HUES64 (cell line): Measurements from ENCODE around the gene SEC22A.
A peak's percentile ranks its signal among the peaks of the same experiment; 100 is the strongest.
"Not testable (repeated sequence)": the region's sequence is repeated elsewhere in the genome, so short reads cannot be mapped to it uniquely, and the experiment has no call there.

Experiments used
- H3K27ac ChIP-seq: 2 replicates; pipeline ENCODE4 v1.7.0; 2013; ENCODE audit warnings: low read depth, low read length, inconsistent platforms
- H3K27me3 ChIP-seq: 2 replicates; pipeline ENCODE4 v1.6.1; 2013; ENCODE audit warnings: mild to moderate bottlenecking, low read length; ENCODE audit not compliant: insufficient read depth
- H3K36me3 ChIP-seq: 2 replicates; pipeline ENCODE4 v1.6.1; 2013; ENCODE audit warnings: mild to moderate bottlenecking, low read length; ENCODE audit not compliant: insufficient read depth
- H3K4me1 ChIP-seq: 2 replicates; pipeline ENCODE4 v1.6.1; 2013; ENCODE audit warnings: mild to moderate bottlenecking, low read length, moderate library complexity; ENCODE audit not compliant: insufficient read depth
- H3K4me3 ChIP-seq: 2 replicates; pipeline ENCODE4 v1.5.1; 2013; ENCODE audit warnings: mild to moderate bottlenecking, low read length, moderate library complexity
- H3K9ac ChIP-seq: 2 replicates; pipeline ENCODE4 v1.6.1; 2013; ENCODE audit warnings: mild to moderate bottlenecking, low read depth, low read length
- H3K9me3 ChIP-seq: 2 replicates; pipeline ENCODE4 v1.6.1; 2013; ENCODE audit warnings: low read depth, low read length; ENCODE audit not compliant: insufficient read depth
- WGBS: fragments of 150-250, 120-280 bp; methylation state at CpG from one replicate; pipeline ENCODE4 v1.1.7; 2013; ENCODE audit warnings: missing lambda C conversion rate; 5-methylcytosine and 5-hydroxymethylcytosine counted together

Gene SEC22A

GRCh38 chr3:123186695-123187094 is 15.0 kb upstream of the SEC22A start:
- H3K4me3 ChIP-seq, result no peak overlapping the region
- no peak overlapping the region for H3K9ac ChIP-seq
- H3K36me3 ChIP-seq, result no peaks in the 10 kb centered on the region
- H3K4me1 ChIP-seq, result no peaks in the 10 kb centered on the region
- H3K9me3 ChIP-seq, result no peaks in the 10 kb centered on the region
- H3K27me3 ChIP-seq, result no peaks in the 10 kb centered on the region
- no peak overlapping the region for H3K27ac ChIP-seq
- WGBS, result 95% methylated on average over 2 of the region's 2 CpGs

- WGBS, result 96% methylated on average over 3 of the region's 6 CpGs
- Histone ChIP-seq H3K27me3 (no peaks in the 10 kb centered on the region), H3K9me3 (no peaks in the 10 kb centered on the region), H3K9ac (no peak overlapping the region), H3K27ac (no peak overlapping the region), H3K36me3 (no peaks in the 10 kb centered on the region), H3K4me3 (no peak overlapping the region), H3K4me1 (no peaks in the 10 kb centered on the region)
These were observed 13.7 kb upstream of the SEC22A start for GRCh38 chr3:123188058-123188457.

GRCh38 chr3:123193448-123194101 is 8.2 kb upstream of the SEC22A start:
- no peak overlapping the region for H3K4me3 ChIP-seq
- H3K27me3 ChIP-seq, result no peaks in the 10 kb centered on the region
- no peak overlapping the region for H3K9ac ChIP-seq
- H3K36me3 ChIP-seq, result no peaks in the 10 kb centered on the region
- H3K27ac ChIP-seq, result no peak overlapping the region
- 96% methylated on average over 4 of the region's 5 CpGs for WGBS
- H3K9me3 ChIP-seq, result no peaks in the 10 kb centered on the region
- H3K4me1 ChIP-seq, result peaks cover 21% of the 10 kb centered on the region

GRCh38 chr3:123194552-123194951 is 7.2 kb upstream of the SEC22A start:
- H3K36me3 ChIP-seq, result no peaks in the 10 kb centered on the region
- no peaks in the 10 kb centered on the region for H3K27me3 ChIP-seq
- no peak overlapping the region for H3K4me3 ChIP-seq
- peaks cover 21% of the 10 kb centered on the region for H3K4me1 ChIP-seq
- H3K27ac ChIP-seq, result no peak overlapping the region
- WGBS, result 8% methylated on average over 10 of the region's 10 CpGs
- H3K9ac ChIP-seq, result no peak overlapping the region
- H3K9me3 ChIP-seq, result no peaks in the 10 kb centered on the region

- Histone ChIP-seq H3K4me1 (peaks cover 31% of the 10 kb centered on the region), H3K27ac (no peak overlapping the region), H3K9me3 (no peaks in the 10 kb centered on the region), H3K27me3 (no peaks in the 10 kb centered on the region), H3K9ac (no peak overlapping the region), H3K4me3 (no peak overlapping the region), H3K36me3 (no peaks in the 10 kb centered on the region)
- no CpG with 5 or more reads among the region's 1 CpG for WGBS
These were observed 3.4 kb upstream of the SEC22A start for GRCh38 chr3:123198372-123198771.

GRCh38 chr3:123201223-123201556 is 553 bp upstream of the SEC22A start:
- Histone ChIP-seq H3K27ac (peak overlapping the region; percentile 39; the same call in 1 of the 2 replicates), H3K36me3 (no peaks in the 10 kb centered on the region), H3K9ac (peak overlapping the region; percentile 56; the same call in 1 of the 2 replicates), H3K27me3 (no peaks in the 10 kb centered on the region), H3K4me1 (peaks cover 11% of the 10 kb centered on the region), H3K9me3 (no peaks in the 10 kb centered on the region), H3K4me3 (peak overlapping the region; percentile 77)
- WGBS, result 14% methylated on average over 6 of the region's 6 CpGs

- no peaks in the 10 kb centered on the region for H3K36me3 ChIP-seq
- 3% methylated on average over 7 of the region's 7 CpGs for WGBS
- H3K27ac ChIP-seq, result peak overlapping the region; percentile 67; the same call in 1 of the 2 replicates
These were observed 708 bp downstream of the SEC22A start for GRCh38 chr3:123202451-123202850.

GRCh38 chr3:123218990-123219389 is 17.2 kb downstream of the SEC22A start:
- H3K9me3 ChIP-seq, result no peaks in the 10 kb centered on the region
- no peak overlapping the region for H3K27ac ChIP-seq
- H3K4me3 ChIP-seq, result no peak overlapping the region
- WGBS, result 90% methylated on average over 1 of the region's 1 CpG
- no peaks in the 10 kb centered on the region for H3K27me3 ChIP-seq
- peaks cover 4% of the 10 kb centered on the region; the same call in 1 of the 2 replicates for H3K36me3 ChIP-seq
- no peaks in the 10 kb centered on the region for H3K4me1 ChIP-seq
- no peak overlapping the region for H3K9ac ChIP-seq

More at GRCh38 chr3:123202451-123202850, 708 bp downstream of the SEC22A start:
- H3K4me1 ChIP-seq, result peaks cover 11% of the 10 kb centered on the region
- no peaks in the 10 kb centered on the region for H3K9me3 ChIP-seq
- H3K9ac ChIP-seq, result peak overlapping the region; percentile 79
- peak overlapping the region; percentile 77 for H3K4me3 ChIP-seq
- no peaks in the 10 kb centered on the region for H3K27me3 ChIP-seq

- H3K27ac ChIP-seq, H3K27me3 ChIP-seq, H3K4me1 ChIP-seq, H3K4me3 ChIP-seq, H3K9ac ChIP-seq, H3K9me3 ChIP-seq, H3K36me3 ChIP-seq: not testable (repeated sequence)
- no CpG with 5 or more reads among the region's 4 CpGs for WGBS
These were observed 19.6 kb downstream of the SEC22A start for GRCh38 chr3:123221369-123221768.

GRCh38 chr3:123225016-123225415 is 23.3 kb downstream of the SEC22A start:
- Histone ChIP-seq H3K36me3 (peaks cover 17% of the 10 kb centered on the region), H3K4me3 (no peak overlapping the region), H3K9me3 (peaks cover 16% of the 10 kb centered on the region), H3K27me3 (no peaks in the 10 kb centered on the region), H3K9ac (no peak overlapping the region), H3K27ac (no peak overlapping the region), H3K4me1 (no peaks in the 10 kb centered on the region)
- 94% methylated on average over 3 of the region's 3 CpGs for WGBS

GRCh38 chr3:123226549-123226948 is 24.8 kb downstream of the SEC22A start:
- Histone ChIP-seq H3K36me3 (peaks cover 17% of the 10 kb centered on the region), H3K9me3 (peaks cover 18% of the 10 kb centered on the region)

GRCh38 chr3:123229145-123229544 is 27.4 kb downstream of the SEC22A start:
- peaks cover 17% of the 10 kb centered on the region for H3K36me3 ChIP-seq
- H3K27me3 ChIP-seq, result no peaks in the 10 kb centered on the region
- no peaks in the 10 kb centered on the region for H3K4me1 ChIP-seq
- no peak overlapping the region for H3K27ac ChIP-seq
- peaks cover 18% of the 10 kb centered on the region for H3K9me3 ChIP-seq
- H3K9ac ChIP-seq, result no peak overlapping the region
- no peak overlapping the region for H3K4me3 ChIP-seq
- 93% methylated on average over 1 of the region's 2 CpGs for WGBS

More at GRCh38 chr3:123226549-123226948, 24.8 kb downstream of the SEC22A start:
- Histone ChIP-seq H3K9ac (no peak overlapping the region), H3K27me3 (no peaks in the 10 kb centered on the region), H3K4me3 (no peak overlapping the region), H3K27ac (no peak overlapping the region), H3K4me1 (no peaks in the 10 kb centered on the region)
